WTC11 (cell line): ENCODE data around the gene SDHAF2. TPM values are rescaled to one million over a fixed set of nuclear protein-coding genes. Genes with fewer than 3 reads are reported as not detected.

Experiments used
- ATAC-seq: fragments of 200-7000 bp; cut with Tn5 transposase; 2 replicates; pipeline ENCODE4 v1.10.0; 2021; ENCODE audit warnings: mild to moderate bottlenecking, moderate library complexity
- CTCF ChIA-PET: fragments of 300-600 bp; sonication (Branson Sonifier 250); formaldehyde crosslinking; loops from one replicate; lab custom pipeline; 2021; ENCODE audit warnings: antibody characterized with exemption; lab: Charles Lee
- POLR2A ChIA-PET: fragments of 350-600 bp; sonication (Branson Sonifier 250); formaldehyde crosslinking; loops from one replicate; lab custom pipeline; 2021; ENCODE audit warnings: antibody characterized with exemption; lab: Charles Lee
- DNase-seq: peaks from one replicate; pipeline ENCODE4 v3.0.0; 2021; ENCODE audit warnings: low spot score
- H3K27ac Mint-ChIP-seq: 2 replicates; pipeline ENCODE4 v1.8.0; 2021; ENCODE audit warnings: mixed read lengths
- H3K27me3 Mint-ChIP-seq: 2 replicates; pipeline ENCODE4 v1.8.0; 2021; ENCODE audit warnings: low read depth, mild to moderate bottlenecking, moderate library complexity, mixed read lengths
- H3K36me3 Mint-ChIP-seq: 2 replicates; pipeline ENCODE4 v1.8.0; 2021; ENCODE audit warnings: mixed read lengths
- H3K4me1 Mint-ChIP-seq: 2 replicates; pipeline ENCODE4 v1.8.0; 2022; ENCODE audit warnings: mixed read lengths
- H3K4me3 Mint-ChIP-seq: 2 replicates; pipeline ENCODE4 v1.8.0; 2021; ENCODE audit warnings: mild to moderate bottlenecking, moderate library complexity, mixed read lengths
- H3K9me3 Mint-ChIP-seq: 2 replicates; pipeline ENCODE4 v1.8.0; 2021; ENCODE audit warnings: mixed read lengths
- ESRRA ChIP-seq: sonication (generic); formaldehyde crosslinking; IDR thresholded peaks from 2 replicates; pipeline ENCODE4 v1.8.1; 2022; ENCODE audit warnings: mild to moderate bottlenecking, missing genetic modification reagents, borderline replicate concordance
- FOXP1 ChIP-seq: sonication (generic); formaldehyde crosslinking; IDR thresholded peaks from 2 replicates; pipeline ENCODE4 v1.8.0; 2022; ENCODE audit warnings: missing genetic modification reagents, mild to moderate bottlenecking, moderate library complexity, borderline replicate concordance
- GABPB1 ChIP-seq: sonication (generic); formaldehyde crosslinking; IDR thresholded peaks from 2 replicates; pipeline ENCODE4 v1.8.1; 2023; ENCODE audit warnings: mild to moderate bottlenecking, missing genetic modification reagents
- GTF2I ChIP-seq: fragments of 250-450 bp; sonication (Bioruptor Pico); conservative IDR thresholded peaks from 2 replicates; pipeline ENCODE4 v1.4.0; 2021; ENCODE audit warnings: mild to moderate bottlenecking
- HMGA2 ChIP-seq: fragments of 250-450 bp; sonication (Bioruptor Pico); IDR thresholded peaks from 2 replicates; pipeline ENCODE4 v1.4.0; 2021; ENCODE audit warnings: mild to moderate bottlenecking, moderate library complexity
- IRF2 ChIP-seq: sonication (generic); formaldehyde crosslinking; IDR thresholded peaks from 2 replicates; pipeline ENCODE4 v1.8.0; 2022; ENCODE audit warnings: low read depth, missing genetic modification reagents, borderline replicate concordance
- SMAD3 ChIP-seq: sonication (generic); formaldehyde crosslinking; IDR thresholded peaks from 2 replicates; pipeline ENCODE4 v1.8.0; 2022; ENCODE audit warnings: missing genetic modification reagents, mild to moderate bottlenecking, borderline replicate concordance
- ZNF263 ChIP-seq: sonication (generic); formaldehyde crosslinking; IDR thresholded peaks from 2 replicates; pipeline ENCODE4 v1.8.1; 2022; ENCODE audit warnings: low read depth, mild to moderate bottlenecking, moderate library complexity, missing genetic modification reagents
- ZNF396 ChIP-seq: fragments of 250-450 bp; sonication (Bioruptor Pico); IDR thresholded peaks from 2 replicates; pipeline ENCODE4 v1.8.0; 2021; ENCODE audit warnings: mild to moderate bottlenecking, moderate library complexity, borderline replicate concordance
- total RNA-seq: library from RNA; stranded (reverse); gene quantifications from 3 replicates; pipeline ENCODE4 v1.2.3, GENCODE V29; 2021
- TF ChIP-seq, protein P1 (sequence below): sonication (generic); formaldehyde crosslinking; IDR thresholded peaks from 2 replicates; pipeline ENCODE4 v1.8.1; 2023; ENCODE audit warnings: mild to moderate bottlenecking, moderate library complexity, missing genetic modification reagents
- TF ChIP-seq, protein P2 (sequence below): fragments of 200-600 bp; IDR thresholded peaks from 2 replicates; pipeline ENCODE4 v1.8.0; 2022; ENCODE audit warnings: antibody characterized with exemption
- TF ChIP-seq, protein P3 (sequence below): sonication (generic); formaldehyde crosslinking; IDR thresholded peaks from 2 replicates; pipeline ENCODE4 v1.8.0; 2022; ENCODE audit warnings: mild to moderate bottlenecking, missing genetic modification reagents
- TF ChIP-seq, protein P4 (sequence below): sonication (generic); formaldehyde crosslinking; IDR thresholded peaks from 2 replicates; pipeline ENCODE4 v1.8.0; 2022; ENCODE audit warnings: mild to moderate bottlenecking, missing genetic modification reagents
- TF ChIP-seq, protein P5 (sequence below): fragments of 250-450 bp; sonication (Bioruptor Pico); IDR thresholded peaks from 2 replicates; pipeline ENCODE4 v1.9.0; 2021; ENCODE audit warnings: mild to moderate bottlenecking, borderline replicate concordance
- TF ChIP-seq, protein P6 (sequence below): sonication (generic); formaldehyde crosslinking; IDR thresholded peaks from 2 replicates; pipeline ENCODE4 v1.8.0; 2022; ENCODE audit warnings: missing genetic modification reagents
- TF ChIP-seq, protein P7 (sequence below): fragments of 250-450 bp; sonication (Bioruptor Pico); conservative IDR thresholded peaks from 2 replicates; pipeline ENCODE4 v1.9.0; 2021; ENCODE audit warnings: mild to moderate bottlenecking

SDHAF2 gene
- total RNA-seq, 1 experiment from 2014 or later = 36.5 TPM

DNA sequence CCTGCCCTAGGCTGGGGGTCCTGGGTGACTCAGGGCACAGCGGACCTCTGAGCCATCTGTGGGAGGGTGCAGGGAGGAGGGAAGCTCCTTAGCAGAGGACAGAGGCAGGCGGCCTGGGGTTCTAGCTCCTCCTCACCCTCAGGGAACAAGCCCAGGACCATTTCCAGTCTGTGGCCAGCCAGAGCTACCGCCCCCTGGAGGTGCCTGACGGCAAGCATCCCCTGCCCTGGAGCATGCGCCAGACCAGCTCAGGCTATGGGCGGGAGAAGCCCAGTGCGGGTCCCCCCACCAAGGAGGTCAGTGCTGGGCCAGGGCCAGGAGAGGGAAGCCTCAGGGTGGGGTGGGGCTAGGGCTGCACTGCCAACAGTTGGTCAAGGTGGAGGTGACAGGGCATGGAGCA is 52.6 kb downstream of the SDHAF2 start:
- H3K27me3 Mint-ChIP-seq = peaks cover 10% of the 10 kb centered on the region; the same call in 1 of the 2 replicates
- no peak overlapping the region for H3K27ac Mint-ChIP-seq
- TF ChIP-seq FOXP1 (CRISPR knock-in tag) = 0 out of 2 replicates have a peak, but pooled peaks have one; percentile 25
- TF ChIP-seq, protein P1, sequence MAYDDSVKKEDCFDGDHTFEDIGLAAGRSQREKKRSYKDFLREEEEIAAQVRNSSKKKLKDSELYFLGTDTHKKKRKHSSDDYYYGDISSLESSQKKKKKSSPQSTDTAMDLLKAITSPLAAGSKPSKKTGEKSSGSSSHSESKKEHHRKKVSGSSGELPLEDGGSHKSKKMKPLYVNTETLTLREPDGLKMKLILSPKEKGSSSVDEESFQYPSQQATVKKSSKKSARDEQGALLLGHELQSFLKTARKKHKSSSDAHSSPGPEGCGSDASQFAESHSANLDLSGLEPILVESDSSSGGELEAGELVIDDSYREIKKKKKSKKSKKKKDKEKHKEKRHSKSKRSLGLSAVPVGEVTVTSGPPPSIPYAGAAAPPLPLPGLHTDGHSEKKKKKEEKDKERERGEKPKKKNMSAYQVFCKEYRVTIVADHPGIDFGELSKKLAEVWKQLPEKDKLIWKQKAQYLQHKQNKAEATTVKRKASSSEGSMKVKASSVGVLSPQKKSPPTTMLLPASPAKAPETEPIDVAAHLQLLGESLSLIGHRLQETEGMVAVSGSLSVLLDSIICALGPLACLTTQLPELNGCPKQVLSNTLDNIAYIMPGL (CRISPR knock-in tag) = peak; percentile 67; the same call in 1 of the 2 replicates
- TF ChIP-seq, protein P2, sequence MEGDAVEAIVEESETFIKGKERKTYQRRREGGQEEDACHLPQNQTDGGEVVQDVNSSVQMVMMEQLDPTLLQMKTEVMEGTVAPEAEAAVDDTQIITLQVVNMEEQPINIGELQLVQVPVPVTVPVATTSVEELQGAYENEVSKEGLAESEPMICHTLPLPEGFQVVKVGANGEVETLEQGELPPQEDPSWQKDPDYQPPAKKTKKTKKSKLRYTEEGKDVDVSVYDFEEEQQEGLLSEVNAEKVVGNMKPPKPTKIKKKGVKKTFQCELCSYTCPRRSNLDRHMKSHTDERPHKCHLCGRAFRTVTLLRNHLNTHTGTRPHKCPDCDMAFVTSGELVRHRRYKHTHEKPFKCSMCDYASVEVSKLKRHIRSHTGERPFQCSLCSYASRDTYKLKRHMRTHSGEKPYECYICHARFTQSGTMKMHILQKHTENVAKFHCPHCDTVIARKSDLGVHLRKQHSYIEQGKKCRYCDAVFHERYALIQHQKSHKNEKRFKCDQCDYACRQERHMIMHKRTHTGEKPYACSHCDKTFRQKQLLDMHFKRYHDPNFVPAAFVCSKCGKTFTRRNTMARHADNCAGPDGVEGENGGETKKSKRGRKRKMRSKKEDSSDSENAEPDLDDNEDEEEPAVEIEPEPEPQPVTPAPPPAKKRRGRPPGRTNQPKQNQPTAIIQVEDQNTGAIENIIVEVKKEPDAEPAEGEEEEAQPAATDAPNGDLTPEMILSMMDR = peak; percentile 80
- no peak for TF ChIP-seq ESRRA (CRISPR knock-in tag)
- no peak for TF ChIP-seq SMAD3 (CRISPR knock-in tag)
- TF ChIP-seq, protein P3, sequence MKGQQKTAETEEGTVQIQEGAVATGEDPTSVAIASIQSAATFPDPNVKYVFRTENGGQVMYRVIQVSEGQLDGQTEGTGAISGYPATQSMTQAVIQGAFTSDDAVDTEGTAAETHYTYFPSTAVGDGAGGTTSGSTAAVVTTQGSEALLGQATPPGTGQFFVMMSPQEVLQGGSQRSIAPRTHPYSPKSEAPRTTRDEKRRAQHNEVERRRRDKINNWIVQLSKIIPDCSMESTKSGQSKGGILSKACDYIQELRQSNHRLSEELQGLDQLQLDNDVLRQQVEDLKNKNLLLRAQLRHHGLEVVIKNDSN = no peak
- TF ChIP-seq ZNF263 (CRISPR knock-in tag) = peak; percentile 57; the same call in 1 of the 2 replicates
- TF ChIP-seq, protein P4, sequence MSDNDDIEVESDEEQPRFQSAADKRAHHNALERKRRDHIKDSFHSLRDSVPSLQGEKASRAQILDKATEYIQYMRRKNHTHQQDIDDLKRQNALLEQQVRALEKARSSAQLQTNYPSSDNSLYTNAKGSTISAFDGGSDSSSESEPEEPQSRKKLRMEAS (CRISPR knock-in tag) = peak; percentile 47; the same call in 1 of the 2 replicates
- H3K4me3 Mint-ChIP-seq = no peak overlapping the region
- POLR2A ChIA-PET = interaction anchor here (1.0 kb wide), 1 partner anchor 27 kb away, joined by 5 read pairs; the partner anchor contains the start of gene LRRC10B
- peaks cover 36% of the 10 kb centered on the region for H3K4me1 Mint-ChIP-seq
- 0 out of 2 replicates have a peak, but pooled peaks cover 2% of the 10 kb centered on the region for H3K36me3 Mint-ChIP-seq
- CTCF ChIA-PET = interaction anchor here (0.6 to 11.7 kb wide), 61 partner anchors 9 to 267 kb away, joined by 3 to 552 read pairs (median 5); partner anchors contain the start of genes CPSF7, CYB561A3, LRRC10B and SDHAF2
- H3K9me3 Mint-ChIP-seq = no peaks in the 10 kb centered on the region
- peak; percentile 90 for DNase-seq
- peak; percentile 81 for ATAC-seq

DNA sequence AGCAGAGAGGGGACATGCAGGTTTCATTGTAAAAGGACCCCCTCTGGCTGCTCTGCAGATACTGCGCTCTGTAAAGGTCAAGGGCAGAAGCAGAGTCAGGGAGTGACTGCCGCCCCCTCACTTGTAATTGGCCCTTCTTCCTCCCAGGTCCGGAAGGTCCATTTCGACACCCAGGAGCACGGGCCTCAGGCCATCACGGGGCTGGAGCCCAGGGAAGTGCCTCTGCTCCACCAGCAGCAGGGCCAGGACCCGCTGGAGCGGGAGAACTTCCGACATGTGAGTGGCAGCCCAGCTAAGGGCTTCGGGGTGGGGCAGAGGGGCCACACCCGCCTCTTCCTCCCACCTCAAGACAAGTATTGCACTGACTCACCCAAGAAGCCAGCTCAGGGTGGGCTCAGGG is 54.6 kb downstream of the SDHAF2 start:
- H3K4me1 Mint-ChIP-seq = peaks cover 47% of the 10 kb centered on the region
- no peaks in the 10 kb centered on the region for H3K9me3 Mint-ChIP-seq
- H3K36me3 Mint-ChIP-seq = 0 out of 2 replicates have a peak, but pooled peaks cover 2% of the 10 kb centered on the region
- ATAC-seq = no peak
- peaks cover 9% of the 10 kb centered on the region; the same call in 1 of the 2 replicates for H3K27me3 Mint-ChIP-seq
- H3K27ac Mint-ChIP-seq = no peak overlapping the region
- ChIA-PET POLR2A (no interaction called here), CTCF (interaction anchor here (1.3 to 11.7 kb wide), 6 partner anchors 28 to 153 kb away, joined by 3 to 552 read pairs (median 12); partner anchors contain the start of gene LRRC10B)
- no peak overlapping the region for H3K4me3 Mint-ChIP-seq
- no peak for DNase-seq
- TF ChIP-seq, protein P1 (CRISPR knock-in tag) = no peak
- TF ChIP-seq, protein P5, sequence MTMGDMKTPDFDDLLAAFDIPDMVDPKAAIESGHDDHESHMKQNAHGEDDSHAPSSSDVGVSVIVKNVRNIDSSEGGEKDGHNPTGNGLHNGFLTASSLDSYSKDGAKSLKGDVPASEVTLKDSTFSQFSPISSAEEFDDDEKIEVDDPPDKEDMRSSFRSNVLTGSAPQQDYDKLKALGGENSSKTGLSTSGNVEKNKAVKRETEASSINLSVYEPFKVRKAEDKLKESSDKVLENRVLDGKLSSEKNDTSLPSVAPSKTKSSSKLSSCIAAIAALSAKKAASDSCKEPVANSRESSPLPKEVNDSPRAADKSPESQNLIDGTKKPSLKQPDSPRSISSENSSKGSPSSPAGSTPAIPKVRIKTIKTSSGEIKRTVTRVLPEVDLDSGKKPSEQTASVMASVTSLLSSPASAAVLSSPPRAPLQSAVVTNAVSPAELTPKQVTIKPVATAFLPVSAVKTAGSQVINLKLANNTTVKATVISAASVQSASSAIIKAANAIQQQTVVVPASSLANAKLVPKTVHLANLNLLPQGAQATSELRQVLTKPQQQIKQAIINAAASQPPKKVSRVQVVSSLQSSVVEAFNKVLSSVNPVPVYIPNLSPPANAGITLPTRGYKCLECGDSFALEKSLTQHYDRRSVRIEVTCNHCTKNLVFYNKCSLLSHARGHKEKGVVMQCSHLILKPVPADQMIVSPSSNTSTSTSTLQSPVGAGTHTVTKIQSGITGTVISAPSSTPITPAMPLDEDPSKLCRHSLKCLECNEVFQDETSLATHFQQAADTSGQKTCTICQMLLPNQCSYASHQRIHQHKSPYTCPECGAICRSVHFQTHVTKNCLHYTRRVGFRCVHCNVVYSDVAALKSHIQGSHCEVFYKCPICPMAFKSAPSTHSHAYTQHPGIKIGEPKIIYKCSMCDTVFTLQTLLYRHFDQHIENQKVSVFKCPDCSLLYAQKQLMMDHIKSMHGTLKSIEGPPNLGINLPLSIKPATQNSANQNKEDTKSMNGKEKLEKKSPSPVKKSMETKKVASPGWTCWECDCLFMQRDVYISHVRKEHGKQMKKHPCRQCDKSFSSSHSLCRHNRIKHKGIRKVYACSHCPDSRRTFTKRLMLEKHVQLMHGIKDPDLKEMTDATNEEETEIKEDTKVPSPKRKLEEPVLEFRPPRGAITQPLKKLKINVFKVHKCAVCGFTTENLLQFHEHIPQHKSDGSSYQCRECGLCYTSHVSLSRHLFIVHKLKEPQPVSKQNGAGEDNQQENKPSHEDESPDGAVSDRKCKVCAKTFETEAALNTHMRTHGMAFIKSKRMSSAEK (CRISPR knock-in tag) = no peak
- no peak for TF ChIP-seq HMGA2 (CRISPR knock-in tag)
- TF ChIP-seq GTF2I (CRISPR knock-in tag) = no peak
- TF ChIP-seq, protein P6, sequence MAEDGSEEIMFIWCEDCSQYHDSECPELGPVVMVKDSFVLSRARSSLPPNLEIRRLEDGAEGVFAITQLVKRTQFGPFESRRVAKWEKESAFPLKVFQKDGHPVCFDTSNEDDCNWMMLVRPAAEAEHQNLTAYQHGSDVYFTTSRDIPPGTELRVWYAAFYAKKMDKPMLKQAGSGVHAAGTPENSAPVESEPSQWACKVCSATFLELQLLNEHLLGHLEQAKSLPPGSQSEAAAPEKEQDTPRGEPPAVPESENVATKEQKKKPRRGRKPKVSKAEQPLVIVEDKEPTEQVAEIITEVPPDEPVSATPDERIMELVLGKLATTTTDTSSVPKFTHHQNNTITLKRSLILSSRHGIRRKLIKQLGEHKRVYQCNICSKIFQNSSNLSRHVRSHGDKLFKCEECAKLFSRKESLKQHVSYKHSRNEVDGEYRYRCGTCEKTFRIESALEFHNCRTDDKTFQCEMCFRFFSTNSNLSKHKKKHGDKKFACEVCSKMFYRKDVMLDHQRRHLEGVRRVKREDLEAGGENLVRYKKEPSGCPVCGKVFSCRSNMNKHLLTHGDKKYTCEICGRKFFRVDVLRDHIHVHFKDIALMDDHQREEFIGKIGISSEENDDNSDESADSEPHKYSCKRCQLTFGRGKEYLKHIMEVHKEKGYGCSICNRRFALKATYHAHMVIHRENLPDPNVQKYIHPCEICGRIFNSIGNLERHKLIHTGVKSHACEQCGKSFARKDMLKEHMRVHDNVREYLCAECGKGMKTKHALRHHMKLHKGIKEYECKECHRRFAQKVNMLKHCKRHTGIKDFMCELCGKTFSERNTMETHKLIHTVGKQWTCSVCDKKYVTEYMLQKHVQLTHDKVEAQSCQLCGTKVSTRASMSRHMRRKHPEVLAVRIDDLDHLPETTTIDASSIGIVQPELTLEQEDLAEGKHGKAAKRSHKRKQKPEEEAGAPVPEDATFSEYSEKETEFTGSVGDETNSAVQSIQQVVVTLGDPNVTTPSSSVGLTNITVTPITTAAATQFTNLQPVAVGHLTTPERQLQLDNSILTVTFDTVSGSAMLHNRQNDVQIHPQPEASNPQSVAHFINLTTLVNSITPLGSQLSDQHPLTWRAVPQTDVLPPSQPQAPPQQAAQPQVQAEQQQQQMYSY (CRISPR knock-in tag) = no peak
- TF ChIP-seq, protein P7, sequence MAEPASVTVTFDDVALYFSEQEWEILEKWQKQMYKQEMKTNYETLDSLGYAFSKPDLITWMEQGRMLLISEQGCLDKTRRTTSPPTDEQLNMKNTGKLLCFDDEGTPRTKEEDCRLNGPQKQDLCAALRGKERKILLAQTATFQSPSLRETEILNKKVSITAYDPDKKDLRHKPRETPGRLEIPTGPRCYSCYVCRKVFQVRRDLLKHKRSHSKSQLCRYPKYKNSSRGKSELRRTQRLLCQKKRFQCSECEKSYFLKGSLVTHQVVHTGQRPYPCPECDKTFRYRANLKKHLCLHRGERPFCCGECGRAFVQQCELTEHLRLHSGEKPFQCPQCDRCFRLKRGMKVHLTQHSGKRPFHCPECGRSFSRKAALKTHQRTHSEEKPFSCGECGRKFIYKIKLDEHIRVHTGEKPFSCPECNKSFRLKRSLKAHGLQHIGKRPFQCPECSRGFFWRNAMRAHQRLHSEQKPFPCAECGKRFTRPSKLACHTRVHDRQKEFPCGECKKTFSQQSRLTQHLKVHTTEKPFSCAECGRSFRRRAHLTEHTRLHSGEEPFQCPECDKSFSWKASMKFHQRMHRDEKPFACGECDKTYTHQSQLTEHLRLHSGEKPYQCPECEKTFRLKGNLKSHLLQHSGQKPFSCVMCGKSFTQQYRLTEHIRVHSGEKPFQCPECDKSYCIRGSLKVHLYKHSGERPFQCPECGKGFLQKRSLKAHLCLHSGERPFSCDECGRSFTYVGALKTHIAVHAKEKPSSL (CRISPR knock-in tag) = no peak
- no peak for TF ChIP-seq IRF2 (CRISPR knock-in tag)
- TF ChIP-seq ZNF396 = no peak
- no peak for TF ChIP-seq GABPB1 (CRISPR knock-in tag)
